GM12878 (cell line): ENCODE measurements around the gene ABCF3. TPM values are rescaled to one million over a fixed set of nuclear protein-coding genes. Genes with fewer than 3 reads are reported as not detected.

Source experiments
- ATAC-seq: fragments of 200-7000 bp; cut with Tn5 transposase; 3 replicates; pipeline ENCODE4 v1.9.1; 2020; ENCODE audit warnings: mild to moderate bottlenecking, moderate library complexity
- BruUV-seq: library from RNA; stranded (reverse); fragments of 400-500 nt; replicated peaks from 2 replicates; lab custom pipeline; 2021; lab: Mats Ljungman, UMichigan
- CTCF ChIA-PET: fragments of 300-600 bp; sonication (Branson Sonifier 250); formaldehyde crosslinking; extraction: SDS; loops from one replicate; lab custom pipeline; 2021; ENCODE audit warnings: inconsistent platforms; lab: Yijun Ruan, JAX
- POLR2A ChIA-PET: fragments of 350-600 bp; formaldehyde crosslinking; extraction: SDS; loops from one replicate; lab custom pipeline; 2021; ENCODE audit warnings: inconsistent platforms; lab: Charles Lee
- RAD21 ChIA-PET: fragments of 300-600 bp; sonication (Branson Sonifier 250); formaldehyde crosslinking; loops from one replicate; lab custom pipeline; 2023; ENCODE audit warnings: antibody characterized with exemption; ENCODE audit not compliant: unreplicated experiment; lab: Charles Lee
- SMC1A ChIA-PET: fragments of 300-600 bp; sonication (Branson Sonifier 250); formaldehyde crosslinking; loops from one replicate; lab custom pipeline; 2023; ENCODE audit not compliant: unreplicated experiment, uncharacterized antibody; lab: Charles Lee
- DNase-seq: peaks from one replicate; pipeline ENCODE4 v3.0.0-alpha.2; 2011; ENCODE audit warnings: low read depth, low spot score
- FAIRE-seq: peaks from 3 replicates; lab custom pipeline; 2011; peaks lifted over from hg19 to GRCh38; lab: Jason Lieb, UNC
- H2AFZ ChIP-seq: 2 replicates; pipeline ENCODE4 v1.6.0; 2011; ENCODE audit warnings: low read depth, low read length, control low read depth; ENCODE audit not compliant: control insufficient read depth
- H3K27ac ChIP-seq: 2 replicates; pipeline ENCODE4 v1.5.1; 2011; ENCODE audit warnings: control low read depth; ENCODE audit not compliant: control insufficient read depth, insufficient read depth
- H3K27me3 ChIP-seq, 2 experiments: replicated peaks in 1 of 2; 2 replicates each; pipeline versions ENCODE4 v1.6.0 to v1.6.1; 2011; ENCODE audit warnings: low read length in 1 of 2; ENCODE audit not compliant: control insufficient read depth in 2 of 2, insufficient read depth in 2 of 2
- H3K36me3 ChIP-seq, 2 experiments: 2 replicates each; pipeline ENCODE4 v1.5.1; 2011; ENCODE audit warnings: low read length in 1 of 2; ENCODE audit not compliant: control insufficient read depth in 2 of 2, insufficient read depth in 2 of 2
- H3K4me1 ChIP-seq: 2 replicates; pipeline ENCODE4 v1.6.1; 2011; ENCODE audit warnings: mild to moderate bottlenecking, low read length, moderate library complexity, mixed read lengths; ENCODE audit not compliant: control insufficient read depth, insufficient read depth
- H3K4me2 ChIP-seq: 2 replicates; pipeline ENCODE4 v1.6.0; 2011; ENCODE audit warnings: control low read depth; ENCODE audit not compliant: control insufficient read depth, insufficient read depth
- H3K4me3 ChIP-seq: fragments of 200-600 bp; sonication (generic); 2 replicates; pipeline ENCODE4 v1.5.1; 2016
- H3K79me2 ChIP-seq: 2 replicates; pipeline ENCODE4 v1.6.0; 2011; ENCODE audit warnings: low read length; ENCODE audit not compliant: control insufficient read depth, insufficient read depth
- H3K9ac ChIP-seq: 2 replicates; pipeline ENCODE4 v1.8.0; 2011; ENCODE audit warnings: low read length, control low read depth, mixed read lengths; ENCODE audit not compliant: control insufficient read depth, insufficient read depth
- H3K9me3 ChIP-seq: replicated peaks from 3 replicates; pipeline ENCODE4 v1.5.1; 2011; ENCODE audit warnings: mild to moderate bottlenecking, low read length; ENCODE audit not compliant: control insufficient read depth, insufficient read depth
- H4K20me1 ChIP-seq: 2 replicates; pipeline ENCODE4 v1.6.0; 2011; ENCODE audit not compliant: control insufficient read depth, insufficient read depth
- BRCA1 ChIP-seq: IDR thresholded peaks from 2 replicates; pipeline ENCODE4 v1.6.1; 2011; ENCODE audit warnings: low read depth, low read length, improper control_type of control experiment
- CREB1 ChIP-seq: IDR thresholded peaks from 2 replicates; pipeline ENCODE4 v1.6.1; 2012; ENCODE audit warnings: low read depth, mild to moderate bottlenecking, inconsistent platforms
- ETV6 ChIP-seq, 2 experiments: fragments of 450-650 bp in 1 of 2; IDR thresholded peaks in 1 of 2; conservative IDR thresholded peaks in 1 of 2; 2 replicates each; pipeline ENCODE4 v1.6.1; 2014; ENCODE audit warnings: antibody characterized with exemption in 1 of 2, borderline replicate concordance in 1 of 2, low read depth in 1 of 2, mild to moderate bottlenecking in 1 of 2, moderate library complexity in 1 of 2
- FOS ChIP-seq: IDR thresholded peaks from 3 replicates; pipeline ENCODE4 v1.6.1; 2011; ENCODE audit warnings: borderline replicate concordance; ENCODE audit not compliant: insufficient read length; ENCODE audit errors: extremely low read depth
- HCFC1 ChIP-seq: fragments of 150-350 bp; IDR thresholded peaks from 2 replicates; pipeline ENCODE4 v1.6.1; 2014; ENCODE audit warnings: low read length
- HDGF ChIP-seq: fragments of 450-650 bp; IDR thresholded peaks from 2 replicates; pipeline ENCODE4 v1.6.1; 2016; ENCODE audit warnings: antibody characterized with exemption
- IRF4 ChIP-seq: IDR thresholded peaks from 2 replicates; pipeline ENCODE4 v1.6.1; 2011; ENCODE audit warnings: low read depth, low read length
- MYC ChIP-seq: IDR thresholded peaks from 2 replicates; pipeline ENCODE4 v1.6.1; 2011; ENCODE audit warnings: mild to moderate bottlenecking, low read length, moderate library complexity, inconsistent platforms; ENCODE audit not compliant: insufficient read depth, insufficient replicate concordance, insufficient read length, severe bottlenecking
- RCOR1 ChIP-seq: conservative IDR thresholded peaks from 2 replicates; pipeline ENCODE4 v1.6.1; 2012; ENCODE audit warnings: low read depth, low read length, improper control_type of control experiment
- SMARCA5 ChIP-seq: fragments of 450-650 bp; IDR thresholded peaks from 2 replicates; pipeline ENCODE4 v1.6.1; 2017; ENCODE audit warnings: mild to moderate bottlenecking
- STAT3 ChIP-seq: IDR thresholded peaks from 2 replicates; pipeline ENCODE4 v1.6.1; 2011; ENCODE audit warnings: low read depth, low read length, improper control_type of control experiment
- ZNF217 ChIP-seq: fragments of 450-650 bp; IDR thresholded peaks from 2 replicates; pipeline ENCODE4 v1.6.1; 2017; ENCODE audit warnings: antibody characterized with exemption, mild to moderate bottlenecking
- WGBS: methylation state at CpG from one replicate; pipeline ENCODE4 v1.1.6; 2016; ENCODE audit warnings: low lambda C conversion rate; ENCODE audit not compliant: insufficient replicate concordance, insufficient coverage; ENCODE audit errors: missing lambda C conversion rate; 5-methylcytosine and 5-hydroxymethylcytosine counted together
- in situ Hi-C: fragments of 300-500 bp; cut with MboI; formaldehyde crosslinking; loops from 9 replicates; pipeline ENCODE4 v1.14.3; 2018; ENCODE audit warnings: mixed read lengths
- intact Hi-C: fragments of 100-400 bp; cut with micrococcal nuclease; formaldehyde crosslinking; loops from one replicate; pipeline ENCODE4 v1.14.2; 2022; ENCODE audit not compliant: unreplicated experiment
- polyA plus RNA-seq, 11 experiments: library from polyadenylated mRNA; depleted of rRNA in 4 of 11; unstranded in 6 of 11; stranded (reverse) in 5 of 11; fragments of >200 nt; fragmentation: Nextera tagmentation in 4 of 11; fragmentation: Illumina TruSeq in 1 of 11; extraction: Ambion mirVana in 4 of 11; extraction: Trizol in 1 of 11; gene quantifications; 1 replicate in 1 of 11; 2 replicates in 10 of 11; pipeline versions ENCODE4 v1.2.1 to v1.2.3, GENCODE V29; 2011 to 2016; ENCODE audit warnings: inconsistent platforms in 2 of 11, missing spikeins in 2 of 11, low read depth in 1 of 11
- total RNA-seq, 4 experiments: library from RNA; depleted of rRNA in 3 of 4; stranded (reverse); fragments of >200 nt in 3 of 4; fragmentation: Illumina TruSeq in 1 of 4; extraction: Trizol in 1 of 4; gene quantifications; 2 replicates each; pipeline versions ENCODE4 v1.2.1 to v1.2.3, GENCODE V29; 2013 to 2021
- TF ChIP-seq, protein P1 (sequence below): fragments of 450-650 bp; conservative IDR thresholded peaks from 2 replicates; pipeline ENCODE4 v1.6.1; 2017; ENCODE audit warnings: mild to moderate bottlenecking, moderate library complexity
- TF ChIP-seq, protein P2 (sequence below): IDR thresholded peaks from 2 replicates; pipeline ENCODE4 v1.6.1; 2012; ENCODE audit warnings: mild to moderate bottlenecking, low read depth, low read length
- TF ChIP-seq, protein P3 (sequence below): fragments of 450-650 bp; IDR thresholded peaks from 2 replicates; pipeline ENCODE4 v1.6.1; 2017; ENCODE audit warnings: borderline replicate concordance

Gene ABCF3
- total and polyA plus RNA-seq, 10 of the 15 experiments (the other 5 are each of a cell fraction or from before 2014, with no cell fraction given) = 6.1 to 71.3 (median 46.9) TPM

DNA sequence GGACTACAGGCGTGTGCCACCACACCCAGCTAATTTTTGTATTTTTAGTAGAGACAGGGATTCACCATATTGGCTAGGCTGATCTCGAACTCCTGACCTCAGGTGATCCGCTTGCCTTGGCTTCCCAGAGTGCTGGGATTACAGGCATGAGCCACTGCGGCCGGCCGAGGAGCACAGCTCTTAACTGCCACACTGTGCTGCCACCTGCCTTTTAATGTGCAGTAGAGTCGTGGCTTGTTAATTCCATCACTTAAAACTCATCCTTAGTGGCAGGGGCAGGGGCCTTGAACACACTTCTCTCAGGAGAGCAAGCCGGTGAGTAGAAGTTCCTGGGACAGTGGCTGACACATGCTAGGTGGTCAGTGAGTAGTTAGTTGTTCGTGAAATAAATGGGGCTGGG is 12.5 kb downstream of the ABCF3 start:
- Histone ChIP-seq H3K9me3 (no peaks in the 10 kb centered on the region), H3K36me3 (peaks cover 8 to 13% of the 10 kb centered on the region in 2 experiments; a peak in 3 of 4 replicates), H2AFZ (no peak overlapping the region), H3K27me3 (no peaks in the 10 kb centered on the region), H3K4me2 (no peak overlapping the region), H3K79me2 (no peaks in the 10 kb centered on the region), H3K27ac (no peak overlapping the region), H4K20me1 (no peaks in the 10 kb centered on the region), H3K4me1 (no peaks in the 10 kb centered on the region), H3K4me3 (no peak overlapping the region), H3K9ac (no peak overlapping the region)
- no TSS peak for BruUV-seq
- FAIRE-seq = no peak
- 90% methylated on average over 9 of the region's 9 CpGs for WGBS
- SMC1A ChIA-PET = interaction anchor here (1.1 kb wide), 1 partner anchor 43 kb away, joined by 4 read pairs; the partner anchor contains the start of gene DVL3
- ATAC-seq = no peak
- no peak for DNase-seq
- RAD21 ChIA-PET = interaction anchor here (0.7 to 1.1 kb wide), 3 partner anchors 27 to 173 kb away, joined by 3 read pairs; no protein-coding TSS in a partner anchor
- CTCF ChIA-PET = interaction anchor here (1.4 kb wide), 1 partner anchor 51 kb away, joined by 3 read pairs; the partner anchor contains the start of gene EEF1AKMT4
- POLR2A ChIA-PET = no interaction called here
- in situ Hi-C loops = no loop called here
- intact Hi-C loops = no loop called here
- TF ChIP-seq ETV6 (conservative IDR thresholded peaks at IDR 0.05 in 1 of 2, IDR thresholded peaks at IDR 0.05 in 1 of 2; ENCODE audit: borderline replicate concordance in 1 of 2, low read depth in 1 of 2) = no peak
- no peak for TF ChIP-seq RCOR1
- TF ChIP-seq FOS = no peak
- no peak for TF ChIP-seq BRCA1
- no peak for TF ChIP-seq STAT3
- TF ChIP-seq IRF4 = no peak
- TF ChIP-seq HDGF = no peak
- no peak for TF ChIP-seq CREB1
- TF ChIP-seq, protein P1, sequence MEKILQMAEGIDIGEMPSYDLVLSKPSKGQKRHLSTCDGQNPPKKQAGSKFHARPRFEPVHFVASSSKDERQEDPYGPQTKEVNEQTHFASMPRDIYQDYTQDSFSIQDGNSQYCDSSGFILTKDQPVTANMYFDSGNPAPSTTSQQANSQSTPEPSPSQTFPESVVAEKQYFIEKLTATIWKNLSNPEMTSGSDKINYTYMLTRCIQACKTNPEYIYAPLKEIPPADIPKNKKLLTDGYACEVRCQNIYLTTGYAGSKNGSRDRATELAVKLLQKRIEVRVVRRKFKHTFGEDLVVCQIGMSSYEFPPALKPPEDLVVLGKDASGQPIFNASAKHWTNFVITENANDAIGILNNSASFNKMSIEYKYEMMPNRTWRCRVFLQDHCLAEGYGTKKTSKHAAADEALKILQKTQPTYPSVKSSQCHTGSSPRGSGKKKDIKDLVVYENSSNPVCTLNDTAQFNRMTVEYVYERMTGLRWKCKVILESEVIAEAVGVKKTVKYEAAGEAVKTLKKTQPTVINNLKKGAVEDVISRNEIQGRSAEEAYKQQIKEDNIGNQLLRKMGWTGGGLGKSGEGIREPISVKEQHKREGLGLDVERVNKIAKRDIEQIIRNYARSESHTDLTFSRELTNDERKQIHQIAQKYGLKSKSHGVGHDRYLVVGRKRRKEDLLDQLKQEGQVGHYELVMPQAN = no peak
- TF ChIP-seq ZNF217 = no peak
- TF ChIP-seq, protein P2, sequence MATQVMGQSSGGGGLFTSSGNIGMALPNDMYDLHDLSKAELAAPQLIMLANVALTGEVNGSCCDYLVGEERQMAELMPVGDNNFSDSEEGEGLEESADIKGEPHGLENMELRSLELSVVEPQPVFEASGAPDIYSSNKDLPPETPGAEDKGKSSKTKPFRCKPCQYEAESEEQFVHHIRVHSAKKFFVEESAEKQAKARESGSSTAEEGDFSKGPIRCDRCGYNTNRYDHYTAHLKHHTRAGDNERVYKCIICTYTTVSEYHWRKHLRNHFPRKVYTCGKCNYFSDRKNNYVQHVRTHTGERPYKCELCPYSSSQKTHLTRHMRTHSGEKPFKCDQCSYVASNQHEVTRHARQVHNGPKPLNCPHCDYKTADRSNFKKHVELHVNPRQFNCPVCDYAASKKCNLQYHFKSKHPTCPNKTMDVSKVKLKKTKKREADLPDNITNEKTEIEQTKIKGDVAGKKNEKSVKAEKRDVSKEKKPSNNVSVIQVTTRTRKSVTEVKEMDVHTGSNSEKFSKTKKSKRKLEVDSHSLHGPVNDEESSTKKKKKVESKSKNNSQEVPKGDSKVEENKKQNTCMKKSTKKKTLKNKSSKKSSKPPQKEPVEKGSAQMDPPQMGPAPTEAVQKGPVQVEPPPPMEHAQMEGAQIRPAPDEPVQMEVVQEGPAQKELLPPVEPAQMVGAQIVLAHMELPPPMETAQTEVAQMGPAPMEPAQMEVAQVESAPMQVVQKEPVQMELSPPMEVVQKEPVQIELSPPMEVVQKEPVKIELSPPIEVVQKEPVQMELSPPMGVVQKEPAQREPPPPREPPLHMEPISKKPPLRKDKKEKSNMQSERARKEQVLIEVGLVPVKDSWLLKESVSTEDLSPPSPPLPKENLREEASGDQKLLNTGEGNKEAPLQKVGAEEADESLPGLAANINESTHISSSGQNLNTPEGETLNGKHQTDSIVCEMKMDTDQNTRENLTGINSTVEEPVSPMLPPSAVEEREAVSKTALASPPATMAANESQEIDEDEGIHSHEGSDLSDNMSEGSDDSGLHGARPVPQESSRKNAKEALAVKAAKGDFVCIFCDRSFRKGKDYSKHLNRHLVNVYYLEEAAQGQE = no peak
- TF ChIP-seq SMARCA5 = no peak
- TF ChIP-seq HCFC1 = no peak
- no peak for TF ChIP-seq MYC
- TF ChIP-seq, protein P3, sequence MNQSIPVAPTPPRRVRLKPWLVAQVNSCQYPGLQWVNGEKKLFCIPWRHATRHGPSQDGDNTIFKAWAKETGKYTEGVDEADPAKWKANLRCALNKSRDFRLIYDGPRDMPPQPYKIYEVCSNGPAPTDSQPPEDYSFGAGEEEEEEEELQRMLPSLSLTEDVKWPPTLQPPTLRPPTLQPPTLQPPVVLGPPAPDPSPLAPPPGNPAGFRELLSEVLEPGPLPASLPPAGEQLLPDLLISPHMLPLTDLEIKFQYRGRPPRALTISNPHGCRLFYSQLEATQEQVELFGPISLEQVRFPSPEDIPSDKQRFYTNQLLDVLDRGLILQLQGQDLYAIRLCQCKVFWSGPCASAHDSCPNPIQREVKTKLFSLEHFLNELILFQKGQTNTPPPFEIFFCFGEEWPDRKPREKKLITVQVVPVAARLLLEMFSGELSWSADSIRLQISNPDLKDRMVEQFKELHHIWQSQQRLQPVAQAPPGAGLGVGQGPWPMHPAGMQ = no peak
